SK-N-SH treated with all-trans-retinoic acid at 6 μM for 48 hours (cell line): ENCODE data around the gene TSSK6.

Experiments
- ATAC-seq: fragments of 200-7000 bp; cut with Tn5 transposase; 3 replicates; pipeline ENCODE4 v1.9.1; 2020; ENCODE audit warnings: mild to moderate bottlenecking, moderate library complexity
- ARNTL ChIP-seq: fragments of 450-650 bp; formaldehyde crosslinking; IDR thresholded peaks from 2 replicates; pipeline ENCODE4 v1.5.0; 2020; ENCODE audit warnings: low read depth, mild to moderate bottlenecking, moderate library complexity, borderline replicate concordance
- BACH2 ChIP-seq: fragments of 250-450 bp; sonication (Bioruptor Pico); IDR thresholded peaks from 2 replicates; pipeline ENCODE4 v1.9.0; 2021; ENCODE audit warnings: mild to moderate bottlenecking, borderline replicate concordance
- CREB5 ChIP-seq: fragments of 250-450 bp; sonication (Bioruptor Pico); IDR thresholded peaks from 2 replicates; pipeline ENCODE4 v1.5.1; 2020; ENCODE audit warnings: low read depth, mild to moderate bottlenecking, moderate library complexity
- CSDC2 ChIP-seq: fragments of 250-450 bp; sonication (Bioruptor Pico); IDR thresholded peaks from 2 replicates; pipeline ENCODE4 v1.5.0; 2020; ENCODE audit warnings: mild to moderate bottlenecking, moderate library complexity
- CSRNP3 ChIP-seq: fragments of 250-450 bp; sonication (Bioruptor Pico); IDR thresholded peaks from 2 replicates; pipeline ENCODE4 v1.5.1; 2021; ENCODE audit warnings: mild to moderate bottlenecking, moderate library complexity
- ESRRG ChIP-seq: fragments of 250-450 bp; sonication (Bioruptor Pico); IDR thresholded peaks from 2 replicates; pipeline ENCODE4 v1.6.1; 2021; ENCODE audit warnings: mild to moderate bottlenecking
- GLIS3 ChIP-seq: fragments of 250-450 bp; sonication (Bioruptor Pico); IDR thresholded peaks from 2 replicates; pipeline ENCODE4 v1.5.0; 2020; ENCODE audit warnings: mild to moderate bottlenecking, moderate library complexity
- OSR1 ChIP-seq: fragments of 250-450 bp; sonication (Bioruptor Pico); IDR thresholded peaks from 2 replicates; pipeline ENCODE4 v1.8.0; 2022; ENCODE audit warnings: moderate library complexity, mild to moderate bottlenecking, inconsistent platforms
- POU6F1 ChIP-seq: fragments of 250-450 bp; sonication (Bioruptor Pico); IDR thresholded peaks from 2 replicates; pipeline ENCODE4 v1.8.0; 2021; ENCODE audit warnings: low read depth, mild to moderate bottlenecking, moderate library complexity, borderline replicate concordance
- PPARA ChIP-seq: fragments of 250-450 bp; sonication (Bioruptor Pico); IDR thresholded peaks from 2 replicates; pipeline ENCODE4 v1.5.0; 2020; ENCODE audit warnings: mild to moderate bottlenecking, borderline replicate concordance
- RARB ChIP-seq: fragments of 250-450 bp; sonication (Bioruptor Pico); IDR thresholded peaks from 2 replicates; pipeline ENCODE4 v1.8.0; 2021; ENCODE audit warnings: mild to moderate bottlenecking, moderate library complexity
- SNAI2 ChIP-seq: fragments of 250-450 bp; sonication (Bioruptor Pico); IDR thresholded peaks from 2 replicates; pipeline ENCODE4 v1.5.0; 2020; ENCODE audit warnings: mild to moderate bottlenecking, moderate library complexity
- TCF4 ChIP-seq: fragments of 250-450 bp; sonication (Bioruptor Pico); IDR thresholded peaks from 2 replicates; pipeline ENCODE4 v1.8.0; 2021; ENCODE audit warnings: mild to moderate bottlenecking, moderate library complexity, borderline replicate concordance
- TOX ChIP-seq: fragments of 250-450 bp; sonication (Bioruptor Pico); IDR thresholded peaks from 2 replicates; pipeline ENCODE4 v1.8.0; 2021; ENCODE audit warnings: mild to moderate bottlenecking, moderate library complexity, borderline replicate concordance
- TSHZ2 ChIP-seq: fragments of 250-450 bp; sonication (Bioruptor Pico); IDR thresholded peaks from 2 replicates; pipeline ENCODE4 v1.5.0; 2020; ENCODE audit warnings: mild to moderate bottlenecking, moderate library complexity
- ZC3H10 ChIP-seq: fragments of 250-450 bp; sonication (Bioruptor Pico); IDR thresholded peaks from 2 replicates; pipeline ENCODE4 v1.5.1; 2021; ENCODE audit warnings: mild to moderate bottlenecking, moderate library complexity
- ZFP3 ChIP-seq: fragments of 250-450 bp; sonication (Bioruptor Pico); IDR thresholded peaks from 2 replicates; pipeline ENCODE4 v1.5.0; 2020; ENCODE audit warnings: mild to moderate bottlenecking, moderate library complexity
- ZFP30 ChIP-seq: fragments of 450-650 bp; formaldehyde crosslinking; IDR thresholded peaks from 2 replicates; pipeline ENCODE4 v1.5.0; 2022; ENCODE audit warnings: mild to moderate bottlenecking, moderate library complexity
- ZNF565 ChIP-seq: fragments of 450-650 bp; formaldehyde crosslinking; conservative IDR thresholded peaks from 2 replicates; pipeline ENCODE4 v1.5.0; 2020; ENCODE audit warnings: low read depth, mild to moderate bottlenecking, moderate library complexity
- ZNF70 ChIP-seq: fragments of 450-650 bp; formaldehyde crosslinking; IDR thresholded peaks from 2 replicates; pipeline ENCODE4 v1.5.0; 2020; ENCODE audit warnings: mild to moderate bottlenecking, moderate library complexity
- ZNF8 ChIP-seq: fragments of 450-650 bp; formaldehyde crosslinking; IDR thresholded peaks from 2 replicates; pipeline ENCODE4 v1.5.0; 2020; ENCODE audit warnings: mild to moderate bottlenecking, moderate library complexity

Gene TSSK6

GRCh38 chr19:19543101-19543500 is 27.8 kb upstream of the TSSK6 start:
- no peak for ATAC-seq
- no peak for TF ChIP-seq TOX
- no peak for TF ChIP-seq ZFP3 (CRISPR knock-in tag)
- TF ChIP-seq ZFP30 (CRISPR knock-in tag) = no peak
- no peak for TF ChIP-seq ESRRG (CRISPR knock-in tag)
- no peak for TF ChIP-seq SNAI2 (CRISPR knock-in tag)
- TF ChIP-seq ZC3H10 (CRISPR knock-in tag) = no peak
- TF ChIP-seq ARNTL = no peak
- TF ChIP-seq CREB5 (CRISPR knock-in tag) = no peak
- TF ChIP-seq GLIS3 (CRISPR knock-in tag) = no peak
- TF ChIP-seq PPARA (CRISPR knock-in tag) = no peak
- TF ChIP-seq BACH2 (CRISPR knock-in tag) = no peak
- TF ChIP-seq OSR1 (CRISPR knock-in tag) = no peak
- TF ChIP-seq POU6F1 (CRISPR knock-in tag) = no peak
- no peak for TF ChIP-seq CSRNP3 (CRISPR knock-in tag)

- no peak for ATAC-seq
Measured at GRCh38 chr19:19542507-19542906, 27.2 kb upstream of the TSSK6 start.

GRCh38 chr19:19541616-19542015 is 26.3 kb upstream of the TSSK6 start:
- TF ChIP-seq OSR1 (CRISPR knock-in tag) = no peak
- no peak for TF ChIP-seq TSHZ2 (CRISPR knock-in tag)
- TF ChIP-seq TOX = no peak
- TF ChIP-seq POU6F1 (CRISPR knock-in tag) = no peak
- no peak for TF ChIP-seq BACH2 (CRISPR knock-in tag)
- no peak for TF ChIP-seq TCF4 (CRISPR knock-in tag)
- TF ChIP-seq PPARA (CRISPR knock-in tag) = no peak
- no peak for TF ChIP-seq ARNTL
- no peak for TF ChIP-seq ZNF70 (CRISPR knock-in tag)
- TF ChIP-seq GLIS3 (CRISPR knock-in tag) = no peak
- TF ChIP-seq CSDC2 (CRISPR knock-in tag) = no peak
- TF ChIP-seq ZNF565 (CRISPR knock-in tag) = no peak
- no peak for TF ChIP-seq ZNF8 (CRISPR knock-in tag)
- TF ChIP-seq ZC3H10 (CRISPR knock-in tag) = no peak
- ATAC-seq = no peak

More at GRCh38 chr19:19542507-19542906, 27.2 kb upstream of the TSSK6 start:
- TF ChIP-seq RARB (CRISPR knock-in tag) (no peak), CSRNP3 (CRISPR knock-in tag) (no peak), BACH2 (CRISPR knock-in tag) (no peak), TOX (no peak), SNAI2 (CRISPR knock-in tag) (no peak), ZNF70 (CRISPR knock-in tag) (no peak), CREB5 (CRISPR knock-in tag) (no peak)
